Activated T-helper 17 cell treated with anti-CD3 and anti-CD28 coated beads, Interleukin-2, amount 50 U/mL, for 72 hours (primary cell): ENCODE data around the gene EVPLL. TPM values are rescaled to one million over a fixed set of nuclear protein-coding genes. Genes with fewer than 3 reads are reported as not detected.
"Not testable (repeated sequence)": the region's sequence is repeated elsewhere in the genome, so short reads cannot be mapped to it uniquely, and the experiment has no call there.

ENCODE experiments used
- ATAC-seq: fragments of 150-1000 bp; cut with Tn5 transposase; replicated peaks from 2 replicates; pipeline ENCODE4 v1.10.0; 2021; ENCODE audit warnings: mild to moderate bottlenecking, moderate library complexity
- H3K27ac Mint-ChIP-seq: one replicate; pipeline ENCODE4 v1.8.0; 2022; ENCODE audit warnings: mixed read lengths
- H3K27me3 Mint-ChIP-seq: one replicate; pipeline ENCODE4 v1.8.0; 2022; ENCODE audit warnings: mixed read lengths
- H3K36me3 Mint-ChIP-seq: one replicate; pipeline ENCODE4 v1.8.0; 2022; ENCODE audit warnings: low read depth, mild to moderate bottlenecking, mixed read lengths
- H3K4me1 Mint-ChIP-seq: one replicate; pipeline ENCODE4 v1.8.0; 2022; ENCODE audit warnings: mixed read lengths
- H3K4me3 Mint-ChIP-seq: one replicate; pipeline ENCODE4 v1.8.0; 2022; ENCODE audit warnings: mild to moderate bottlenecking, mixed read lengths
- H3K9me3 Mint-ChIP-seq: one replicate; pipeline ENCODE4 v1.8.0; 2022; ENCODE audit warnings: mixed read lengths
- total RNA-seq, 2 donors: library from RNA; stranded (reverse); gene quantifications; one replicate each; pipeline ENCODE4 v1.2.3, GENCODE V29; 2022

EVPLL gene
- not detected for total RNA-seq

- peaks cover 9% of the 10 kb centered on the region for H3K27me3 Mint-ChIP-seq
- no peak for ATAC-seq
- H3K9me3 Mint-ChIP-seq, result peaks cover 3% of the 10 kb centered on the region
- no peak within 1 kb of the TSS for H3K27ac Mint-ChIP-seq
- H3K36me3 Mint-ChIP-seq, result no peaks in the 10 kb centered on the region
- no peak within 1 kb of the TSS for H3K4me3 Mint-ChIP-seq
- H3K4me1 Mint-ChIP-seq, result peaks cover 3% of the 10 kb centered on the region
These were observed at the start of gene EVPLL for GRCh38 chr17:18377437-18378204. Gene EVPLL, plus strand, starts transcription at chr17:18377778. Its CDS starts 3,160 bp downstream, at chr17:18380938.

GRCh38 chr17:18328643-18329204 is 48.9 kb upstream of the EVPLL start:
- no peak for ATAC-seq
- Mint-ChIP-seq H3K4me1 (peaks cover 15% of the 10 kb centered on the region), H3K27ac (no peak overlapping the region), H3K36me3 (peaks cover 78% of the 10 kb centered on the region), H3K9me3 (no peaks in the 10 kb centered on the region), H3K27me3 (no peaks in the 10 kb centered on the region), H3K4me3 (no peak overlapping the region)

- peak overlapping the region; percentile 61 for H3K27ac Mint-ChIP-seq
- peaks cover 74% of the 10 kb centered on the region for H3K36me3 Mint-ChIP-seq
- no peaks in the 10 kb centered on the region for H3K27me3 Mint-ChIP-seq
- H3K4me1 Mint-ChIP-seq, result peaks cover 8% of the 10 kb centered on the region
- no peaks in the 10 kb centered on the region for H3K9me3 Mint-ChIP-seq
- ATAC-seq, result peak; percentile 56
- peak overlapping the region; percentile 10 for H3K4me3 Mint-ChIP-seq
These were observed 45.7 kb upstream of the EVPLL start for GRCh38 chr17:18331879-18332278.

DNA sequence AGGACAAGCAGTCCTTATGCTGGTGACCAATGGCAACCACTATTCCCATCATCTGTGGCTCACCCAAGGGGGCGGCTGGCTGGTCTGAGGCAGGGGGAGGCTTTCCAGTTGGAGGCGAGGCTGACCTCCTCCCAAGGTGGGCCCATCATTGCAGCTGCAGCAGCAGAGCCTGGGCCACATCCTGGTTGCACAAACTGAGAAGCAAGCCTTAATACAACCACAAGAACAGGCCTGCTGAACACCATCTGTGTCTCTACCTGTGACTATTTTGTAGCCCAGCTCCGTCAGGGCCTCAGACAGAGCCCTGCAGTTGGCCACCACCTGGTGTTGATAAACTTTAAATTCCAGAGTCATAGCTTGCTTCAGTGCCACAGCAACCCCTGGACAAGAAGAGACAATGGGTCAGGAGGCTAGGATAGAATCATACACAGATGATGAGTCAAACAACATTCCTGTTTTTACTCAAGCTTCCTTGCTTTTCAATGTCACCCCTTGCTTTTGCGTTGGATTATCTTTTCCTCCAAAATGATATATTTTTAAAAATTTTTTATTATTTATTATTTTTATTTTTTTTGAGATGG is 44.6 kb upstream of the EVPLL start:
- Mint-ChIP-seq H3K4me3 (no peak overlapping the region), H3K36me3 (peaks cover 68% of the 10 kb centered on the region), H3K27ac (no peak overlapping the region), H3K4me1 (peaks cover 8% of the 10 kb centered on the region), H3K9me3 (no peaks in the 10 kb centered on the region), H3K27me3 (no peaks in the 10 kb centered on the region)
- ATAC-seq, result peak; percentile 50

- ATAC-seq, result not testable (repeated sequence)
These were observed 39.4 kb upstream of the EVPLL start for GRCh38 chr17:18338158-18338557.

GRCh38 chr17:18339933-18340332 is 37.6 kb upstream of the EVPLL start:
- H3K4me3 Mint-ChIP-seq, result no peak overlapping the region

More at GRCh38 chr17:18338158-18338557, 39.4 kb upstream of the EVPLL start:
- not testable (repeated sequence) for H3K4me3 Mint-ChIP-seq, H3K9me3 Mint-ChIP-seq, H3K4me1 Mint-ChIP-seq, H3K27ac Mint-ChIP-seq, H3K27me3 Mint-ChIP-seq
- H3K36me3 Mint-ChIP-seq, result peaks cover 71% of the 10 kb centered on the region

GRCh38 chr17:18344021-18344420 is 33.6 kb upstream of the EVPLL start:
- peak; percentile 43 for ATAC-seq
- H3K27ac Mint-ChIP-seq, result no peak overlapping the region
- H3K4me1 Mint-ChIP-seq, result no peaks in the 10 kb centered on the region
- H3K36me3 Mint-ChIP-seq, result peaks cover 82% of the 10 kb centered on the region
- no peaks in the 10 kb centered on the region for H3K9me3 Mint-ChIP-seq
- H3K4me3 Mint-ChIP-seq, result no peak overlapping the region
- no peaks in the 10 kb centered on the region for H3K27me3 Mint-ChIP-seq

More at GRCh38 chr17:18339933-18340332, 37.6 kb upstream of the EVPLL start:
- H3K27me3 Mint-ChIP-seq, result no peaks in the 10 kb centered on the region
- H3K9me3 Mint-ChIP-seq, result no peaks in the 10 kb centered on the region
- ATAC-seq, result no peak
- H3K27ac Mint-ChIP-seq, result no peak overlapping the region
- peaks cover 76% of the 10 kb centered on the region for H3K36me3 Mint-ChIP-seq
- no peaks in the 10 kb centered on the region for H3K4me1 Mint-ChIP-seq

GRCh38 chr17:18353541-18353940 is 24.0 kb upstream of the EVPLL start:
- Mint-ChIP-seq H3K4me3 (no peak overlapping the region), H3K4me1 (no peaks in the 10 kb centered on the region), H3K36me3 (peaks cover 65% of the 10 kb centered on the region), H3K27ac (no peak overlapping the region), H3K9me3 (no peaks in the 10 kb centered on the region), H3K27me3 (no peaks in the 10 kb centered on the region)
- no peak for ATAC-seq

DNA sequence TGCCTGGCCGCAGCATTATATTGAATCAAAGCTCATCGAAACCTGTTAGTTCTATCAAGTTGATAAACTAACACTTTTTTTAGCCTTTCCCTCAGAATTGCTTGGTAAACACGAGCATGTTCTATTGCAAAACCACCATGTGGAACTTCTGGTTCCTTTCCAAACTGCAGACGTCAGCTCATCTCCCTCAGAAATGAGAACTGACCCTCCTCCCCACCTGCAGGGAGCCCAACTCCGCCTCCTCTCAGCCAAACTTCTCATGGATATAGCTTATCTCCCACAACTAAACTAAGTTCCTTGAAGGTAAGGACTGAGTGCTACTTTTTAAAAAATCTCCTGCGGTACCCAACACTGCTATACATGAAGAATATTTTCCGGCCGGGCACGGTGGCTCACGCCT is 21.0 kb upstream of the EVPLL start:
- H3K27ac Mint-ChIP-seq, result no peak overlapping the region
- H3K36me3 Mint-ChIP-seq, result peaks cover 68% of the 10 kb centered on the region
- no peaks in the 10 kb centered on the region for H3K27me3 Mint-ChIP-seq
- ATAC-seq, result no peak
- H3K9me3 Mint-ChIP-seq, result no peaks in the 10 kb centered on the region
- no peak overlapping the region for H3K4me3 Mint-ChIP-seq
- no peaks in the 10 kb centered on the region for H3K4me1 Mint-ChIP-seq

DNA sequence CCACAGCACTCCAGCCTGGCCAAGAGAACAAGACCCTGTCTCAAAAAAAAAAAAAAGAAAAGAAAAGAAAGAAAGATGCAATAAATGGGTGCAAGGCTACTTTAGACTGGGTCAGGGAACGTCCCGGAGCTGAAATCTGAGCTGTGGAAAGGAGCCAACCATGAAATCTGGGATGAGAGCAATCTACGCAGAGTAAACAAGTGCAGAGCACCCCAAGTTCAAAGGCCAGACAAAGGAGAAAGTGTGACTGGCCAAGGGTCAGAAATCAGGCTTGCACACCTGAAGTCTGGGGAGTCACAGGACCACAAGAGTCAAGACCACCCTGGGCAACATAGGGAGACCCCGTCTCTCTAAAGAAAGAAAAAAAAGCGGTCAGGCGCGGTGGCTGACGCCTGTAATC is 17.1 kb upstream of the EVPLL start:
- H3K4me3 Mint-ChIP-seq, result no peak overlapping the region
- H3K27ac Mint-ChIP-seq, result no peak overlapping the region
- ATAC-seq, result no peak
- H3K36me3 Mint-ChIP-seq, result peaks cover 31% of the 10 kb centered on the region
- H3K4me1 Mint-ChIP-seq, result no peaks in the 10 kb centered on the region
- H3K9me3 Mint-ChIP-seq, result no peaks in the 10 kb centered on the region
- H3K27me3 Mint-ChIP-seq, result no peaks in the 10 kb centered on the region

DNA sequence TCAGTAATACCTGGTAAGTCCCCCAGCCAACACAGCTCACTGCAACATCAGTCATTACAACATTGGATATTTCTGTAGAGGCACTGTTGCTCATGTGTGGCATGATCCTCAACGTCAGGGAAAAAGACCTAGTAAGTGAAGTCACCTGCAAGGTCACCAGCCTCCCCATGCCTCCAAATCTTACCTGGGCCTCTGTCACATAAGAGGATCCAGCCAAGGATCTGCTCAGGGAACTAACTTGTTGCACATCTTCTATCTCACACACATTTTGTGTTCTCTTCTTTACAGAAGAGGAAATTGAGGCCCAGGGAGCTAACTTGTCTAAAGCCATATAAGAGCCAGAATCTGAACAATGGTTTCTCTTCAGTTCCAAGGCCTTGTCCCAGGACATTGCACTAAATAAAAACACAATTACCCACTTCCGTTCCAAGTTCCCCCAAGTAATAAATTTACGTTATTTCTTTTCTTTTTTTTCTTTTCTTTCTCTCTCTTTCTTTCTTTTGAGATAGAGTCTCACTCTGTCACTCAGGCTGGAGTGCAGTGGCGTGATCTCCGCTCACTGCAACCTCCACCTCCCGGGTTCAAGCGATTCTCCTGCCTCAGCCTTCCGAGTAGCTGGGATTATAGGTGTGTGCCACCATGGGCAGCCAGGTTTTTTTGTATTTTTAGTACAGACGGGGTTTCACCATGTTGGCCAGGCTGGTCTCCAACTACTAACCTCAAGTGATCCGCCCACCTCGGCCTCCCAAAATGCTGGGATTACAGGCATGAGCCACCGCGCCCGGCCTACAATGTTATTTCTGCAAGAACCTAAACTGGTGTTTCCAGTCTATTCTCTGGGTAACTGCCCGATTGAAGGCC is 15.5 kb upstream of the EVPLL start:
- no peaks in the 10 kb centered on the region for H3K4me1 Mint-ChIP-seq
- no peaks in the 10 kb centered on the region for H3K9me3 Mint-ChIP-seq

DNA sequence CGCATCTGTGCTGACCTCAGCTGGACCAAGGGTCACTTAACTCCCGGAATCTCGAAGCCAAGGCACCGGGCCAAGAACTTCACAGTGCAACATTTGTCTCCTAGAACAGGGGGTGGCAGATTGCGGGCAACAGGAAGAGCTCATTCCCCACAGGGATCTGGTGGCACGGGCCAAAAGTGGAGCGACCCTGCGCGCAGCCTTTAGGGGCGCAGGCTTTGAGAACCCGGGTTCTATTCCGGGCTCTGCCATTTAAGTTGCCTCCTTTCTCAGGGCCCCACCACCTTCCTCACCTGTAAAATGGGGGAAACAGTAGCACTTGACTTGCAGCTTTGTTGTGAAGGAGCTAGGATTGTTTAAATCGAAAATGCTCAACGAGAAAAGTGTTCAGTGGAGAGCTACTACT is 14.9 kb upstream of the EVPLL start:
- H3K27me3 Mint-ChIP-seq, result no peaks in the 10 kb centered on the region
- H3K27ac Mint-ChIP-seq, result peak overlapping the region; percentile 59
- peak overlapping the region; percentile 78 for H3K4me3 Mint-ChIP-seq
- H3K36me3 Mint-ChIP-seq, result peaks cover 14% of the 10 kb centered on the region
- no peak for ATAC-seq
- no peaks in the 10 kb centered on the region for H3K9me3 Mint-ChIP-seq
- H3K4me1 Mint-ChIP-seq, result no peaks in the 10 kb centered on the region

More for the DNA sequence above, 15.5 kb upstream of the EVPLL start:
- H3K4me3 Mint-ChIP-seq, result peak overlapping the region; percentile 78
- H3K36me3 Mint-ChIP-seq, result peaks cover 19% of the 10 kb centered on the region
- peak overlapping the region; percentile 59 for H3K27ac Mint-ChIP-seq
- no peak for ATAC-seq
- H3K27me3 Mint-ChIP-seq, result no peaks in the 10 kb centered on the region

GRCh38 chr17:18363101-18364049 is 14.2 kb upstream of the EVPLL start, which contains the start of gene SHMT1:
Gene SHMT1, minus strand, starts transcription at chr17:18363550. Its CDS starts 7,569 bp downstream, at chr17:18355981.
- H3K9me3 Mint-ChIP-seq, result no peaks in the 10 kb centered on the region

More at GRCh38 chr17:18363101-18364049, 14.2 kb upstream of the EVPLL start, which contains the start of gene SHMT1:
- peak; percentile 100 for ATAC-seq
- Mint-ChIP-seq H3K4me1 (no peaks in the 10 kb centered on the region), H3K27me3 (no peaks in the 10 kb centered on the region), H3K27ac (peak within 1 kb of the TSS; percentile 62), H3K4me3 (peak within 1 kb of the TSS; percentile 78), H3K36me3 (peaks cover 14% of the 10 kb centered on the region)
